HEK293 (cell line): ENCODE results near the gene SHISAL1.

ENCODE experiments used
- CTCF ChIA-PET: fragments of 350-600 bp; formaldehyde crosslinking; extraction: SDS; loops from one replicate; lab custom pipeline; 2021; ENCODE audit warnings: antibody characterized with exemption; lab: Yijun Ruan, JAX
- POLR2A ChIA-PET: fragments of 300-600 bp; formaldehyde crosslinking; extraction: SDS; loops from one replicate; lab custom pipeline; 2020; ENCODE audit warnings: antibody characterized with exemption, inconsistent platforms; lab: Yijun Ruan, JAX
- H3K27ac ChIP-seq: fragments of 200-500 bp; sonication (Bioruptor generic); 2 replicates; pipeline ENCODE4 v1.5.1; 2014; ENCODE audit warnings: low read depth, low read length, control low read depth, inconsistent platforms; ENCODE audit errors: extremely low read depth
- H3K36me3 ChIP-seq, 2 experiments: fragments of 200-500 bp in 1 of 2; sonication (Bioruptor generic) in 1 of 2; 1 replicate in 1 of 2; 2 replicates in 1 of 2; pipeline ENCODE4 v1.5.1; 2014 to 2017; ENCODE audit warnings: inconsistent platforms in 2 of 2, low read length in 2 of 2; ENCODE audit not compliant: control insufficient read depth in 2 of 2, insufficient read depth in 1 of 2
- H3K4me1 ChIP-seq: fragments of 200-500 bp; sonication (Bioruptor generic); 2 replicates; pipeline ENCODE4 v1.5.1; 2014; ENCODE audit warnings: mild to moderate bottlenecking, low read length, inconsistent platforms; ENCODE audit not compliant: control insufficient read depth, insufficient read depth
- H3K4me3 ChIP-seq: 2 replicates; pipeline ENCODE4 v1.5.1; 2011; ENCODE audit warnings: low read depth, mild to moderate bottlenecking, control low read depth, low read length, moderate library complexity
- H3K9me3 ChIP-seq: fragments of 200-500 bp; sonication (Bioruptor generic); 2 replicates; pipeline ENCODE4 v1.5.1; 2014; ENCODE audit warnings: low read depth, low read length, inconsistent platforms; ENCODE audit not compliant: control insufficient read depth, insufficient read depth
- KLF8 ChIP-seq: fragments of 450-650 bp; formaldehyde crosslinking; IDR thresholded peaks from 2 replicates; pipeline ENCODE4 v1.5.1; 2016; ENCODE audit warnings: missing biosample characterization, missing genetic modification characterization
- OSR2 ChIP-seq: fragments of 450-650 bp; formaldehyde crosslinking; IDR thresholded peaks from 2 replicates; pipeline ENCODE4 v1.5.1; 2016; ENCODE audit warnings: missing biosample characterization, missing genetic modification characterization
- OVOL3 ChIP-seq: fragments of 450-650 bp; formaldehyde crosslinking; IDR thresholded peaks from 2 replicates; pipeline ENCODE4 v1.5.1; 2016; ENCODE audit warnings: missing biosample characterization, missing genetic modification characterization
- PRDM1 ChIP-seq: fragments of 450-650 bp; formaldehyde crosslinking; IDR thresholded peaks from 2 replicates; pipeline ENCODE4; 2016; ENCODE audit warnings: missing biosample characterization, missing genetic modification characterization
- SP3 ChIP-seq: fragments of 450-650 bp; formaldehyde crosslinking; IDR thresholded peaks from 2 replicates; pipeline ENCODE4 v1.5.1; 2016; ENCODE audit warnings: missing biosample characterization, missing genetic modification characterization
- TRIM28 ChIP-seq: IDR thresholded peaks from 2 replicates; pipeline ENCODE4 v1.6.1; 2011; ENCODE audit warnings: low read length, control low read depth, borderline replicate concordance
- ZBTB17 ChIP-seq: fragments of 450-650 bp; formaldehyde crosslinking; IDR thresholded peaks from 2 replicates; pipeline ENCODE4 v1.5.1; 2016; ENCODE audit warnings: missing biosample characterization, missing genetic modification characterization
- ZFP41 ChIP-seq: fragments of 450-650 bp; formaldehyde crosslinking; IDR thresholded peaks from 2 replicates; pipeline ENCODE4 v1.5.1; 2016; ENCODE audit warnings: missing biosample characterization, missing genetic modification characterization, borderline replicate concordance
- ZFP69B ChIP-seq: fragments of 450-650 bp; formaldehyde crosslinking; IDR thresholded peaks from 2 replicates; pipeline ENCODE4 v1.5.1; 2016; ENCODE audit warnings: missing biosample characterization, missing genetic modification characterization
- ZIC2 ChIP-seq: fragments of 450-650 bp; formaldehyde crosslinking; IDR thresholded peaks from 2 replicates; pipeline ENCODE4 v1.5.1; 2016; ENCODE audit warnings: missing biosample characterization, missing genetic modification characterization
- ZNF132 ChIP-seq: fragments of 450-650 bp; formaldehyde crosslinking; IDR thresholded peaks from 2 replicates; pipeline ENCODE4 v1.5.1; 2017; ENCODE audit warnings: missing biosample characterization, missing genetic modification characterization, borderline replicate concordance
- ZNF2 ChIP-seq: fragments of 450-650 bp; formaldehyde crosslinking; IDR thresholded peaks from 2 replicates; pipeline ENCODE4 v1.5.1; 2016; ENCODE audit warnings: missing biosample characterization, missing genetic modification characterization
- ZNF202 ChIP-seq: fragments of 450-650 bp; formaldehyde crosslinking; IDR thresholded peaks from 2 replicates; pipeline ENCODE4 v1.5.1; 2016; ENCODE audit warnings: missing biosample characterization, missing genetic modification characterization, borderline replicate concordance
- ZNF221 ChIP-seq: fragments of 450-650 bp; formaldehyde crosslinking; IDR thresholded peaks from 2 replicates; pipeline ENCODE4 v1.5.1; 2017; ENCODE audit warnings: missing biosample characterization, missing genetic modification characterization, borderline replicate concordance
- ZNF391 ChIP-seq: fragments of 450-650 bp; formaldehyde crosslinking; IDR thresholded peaks from 2 replicates; pipeline ENCODE4 v1.5.1; 2016; ENCODE audit warnings: low read depth, missing biosample characterization, missing genetic modification characterization, borderline replicate concordance
- ZNF521 ChIP-seq: fragments of 450-650 bp; formaldehyde crosslinking; IDR thresholded peaks from 2 replicates; pipeline ENCODE4 v1.5.1; 2017; ENCODE audit warnings: missing biosample characterization, mild to moderate bottlenecking, missing genetic modification characterization
- ZNF677 ChIP-seq: fragments of 450-650 bp; IDR thresholded peaks from 2 replicates; pipeline ENCODE4 v1.5.0; 2018; ENCODE audit warnings: missing biosample characterization, mild to moderate bottlenecking, missing genetic modification characterization, moderate library complexity
- ZNF747 ChIP-seq: fragments of 450-650 bp; formaldehyde crosslinking; IDR thresholded peaks from 2 replicates; pipeline ENCODE4 v1.5.1; 2016; ENCODE audit warnings: missing biosample characterization, missing genetic modification characterization
- TF ChIP-seq, protein P1 (sequence below): fragments of 450-650 bp; formaldehyde crosslinking; IDR thresholded peaks from 2 replicates; pipeline ENCODE4 v1.5.1; 2016; ENCODE audit warnings: missing biosample characterization, missing genetic modification characterization, borderline replicate concordance
- TF ChIP-seq, protein P2 (sequence below): fragments of 450-650 bp; formaldehyde crosslinking; IDR thresholded peaks from 2 replicates; pipeline ENCODE4 v1.5.1; 2016; ENCODE audit warnings: missing biosample characterization, missing genetic modification characterization

Gene SHISAL1

DNA sequence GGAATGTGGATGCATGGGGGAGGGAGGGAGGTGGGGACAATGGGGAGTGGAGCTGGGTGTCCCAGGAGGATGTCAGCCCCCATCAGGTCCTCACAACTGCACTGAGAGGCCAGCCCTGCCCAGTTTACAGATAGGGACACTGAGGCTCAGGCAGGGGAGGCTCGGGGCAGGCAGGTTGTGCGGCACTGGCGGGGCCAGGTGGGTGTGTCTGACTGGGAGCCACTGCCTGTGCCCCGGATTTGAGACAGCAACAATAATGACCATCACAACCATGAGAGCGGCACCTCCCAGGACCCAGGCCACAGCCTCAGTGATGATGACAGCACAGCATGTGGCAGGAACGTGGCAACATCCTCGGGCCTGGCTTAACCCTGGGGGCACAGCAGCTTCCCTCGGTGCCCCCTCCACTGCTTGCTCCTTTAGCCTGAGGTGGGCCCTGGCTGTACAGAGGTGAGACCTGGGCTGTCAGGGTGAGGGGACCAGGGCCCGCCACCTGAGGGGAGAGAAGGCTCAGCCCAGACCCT lies 32.0 kb downstream of the SHISAL1 start (continued):
- TF ChIP-seq, protein P1, sequence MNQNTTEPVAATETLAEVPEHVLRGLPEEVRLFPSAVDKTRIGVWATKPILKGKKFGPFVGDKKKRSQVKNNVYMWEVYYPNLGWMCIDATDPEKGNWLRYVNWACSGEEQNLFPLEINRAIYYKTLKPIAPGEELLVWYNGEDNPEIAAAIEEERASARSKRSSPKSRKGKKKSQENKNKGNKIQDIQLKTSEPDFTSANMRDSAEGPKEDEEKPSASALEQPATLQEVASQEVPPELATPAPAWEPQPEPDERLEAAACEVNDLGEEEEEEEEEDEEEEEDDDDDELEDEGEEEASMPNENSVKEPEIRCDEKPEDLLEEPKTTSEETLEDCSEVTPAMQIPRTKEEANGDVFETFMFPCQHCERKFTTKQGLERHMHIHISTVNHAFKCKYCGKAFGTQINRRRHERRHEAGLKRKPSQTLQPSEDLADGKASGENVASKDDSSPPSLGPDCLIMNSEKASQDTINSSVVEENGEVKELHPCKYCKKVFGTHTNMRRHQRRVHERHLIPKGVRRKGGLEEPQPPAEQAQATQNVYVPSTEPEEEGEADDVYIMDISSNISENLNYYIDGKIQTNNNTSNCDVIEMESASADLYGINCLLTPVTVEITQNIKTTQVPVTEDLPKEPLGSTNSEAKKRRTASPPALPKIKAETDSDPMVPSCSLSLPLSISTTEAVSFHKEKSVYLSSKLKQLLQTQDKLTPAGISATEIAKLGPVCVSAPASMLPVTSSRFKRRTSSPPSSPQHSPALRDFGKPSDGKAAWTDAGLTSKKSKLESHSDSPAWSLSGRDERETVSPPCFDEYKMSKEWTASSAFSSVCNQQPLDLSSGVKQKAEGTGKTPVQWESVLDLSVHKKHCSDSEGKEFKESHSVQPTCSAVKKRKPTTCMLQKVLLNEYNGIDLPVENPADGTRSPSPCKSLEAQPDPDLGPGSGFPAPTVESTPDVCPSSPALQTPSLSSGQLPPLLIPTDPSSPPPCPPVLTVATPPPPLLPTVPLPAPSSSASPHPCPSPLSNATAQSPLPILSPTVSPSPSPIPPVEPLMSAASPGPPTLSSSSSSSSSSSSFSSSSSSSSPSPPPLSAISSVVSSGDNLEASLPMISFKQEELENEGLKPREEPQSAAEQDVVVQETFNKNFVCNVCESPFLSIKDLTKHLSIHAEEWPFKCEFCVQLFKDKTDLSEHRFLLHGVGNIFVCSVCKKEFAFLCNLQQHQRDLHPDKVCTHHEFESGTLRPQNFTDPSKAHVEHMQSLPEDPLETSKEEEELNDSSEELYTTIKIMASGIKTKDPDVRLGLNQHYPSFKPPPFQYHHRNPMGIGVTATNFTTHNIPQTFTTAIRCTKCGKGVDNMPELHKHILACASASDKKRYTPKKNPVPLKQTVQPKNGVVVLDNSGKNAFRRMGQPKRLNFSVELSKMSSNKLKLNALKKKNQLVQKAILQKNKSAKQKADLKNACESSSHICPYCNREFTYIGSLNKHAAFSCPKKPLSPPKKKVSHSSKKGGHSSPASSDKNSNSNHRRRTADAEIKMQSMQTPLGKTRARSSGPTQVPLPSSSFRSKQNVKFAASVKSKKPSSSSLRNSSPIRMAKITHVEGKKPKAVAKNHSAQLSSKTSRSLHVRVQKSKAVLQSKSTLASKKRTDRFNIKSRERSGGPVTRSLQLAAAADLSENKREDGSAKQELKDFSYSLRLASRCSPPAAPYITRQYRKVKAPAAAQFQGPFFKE = no peak
- TF ChIP-seq OSR2 (no peak), ZFP69B (tag by site-specific recombination) (no peak)

DNA sequence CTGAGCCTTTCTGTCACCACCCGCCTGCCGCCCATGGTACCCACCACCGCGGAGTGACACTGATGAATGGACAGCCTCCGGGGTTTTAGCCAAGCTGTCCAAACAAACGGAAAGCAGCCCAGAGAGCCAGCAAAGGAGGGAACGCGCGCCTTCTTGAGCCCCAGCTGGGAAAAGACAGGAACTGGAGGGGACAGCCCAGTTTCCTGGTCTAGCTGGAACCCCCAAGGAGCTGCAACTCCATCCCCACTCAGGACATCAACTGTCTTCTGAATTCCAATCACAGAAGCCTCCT lies 33.7 kb downstream of the SHISAL1 start:
- TF ChIP-seq PRDM1 (tag by site-specific recombination) = no peak
- TF ChIP-seq ZIC2 = peak; percentile 40
- no peaks in the 10 kb centered on the region for H3K9me3 ChIP-seq
- H3K4me3 ChIP-seq = no peak overlapping the region
- POLR2A ChIA-PET = no interaction called here
- H3K4me1 ChIP-seq = no peaks in the 10 kb centered on the region
- no peak overlapping the region for H3K27ac ChIP-seq
- no peaks in the 10 kb centered on the region for H3K36me3 ChIP-seq
- CTCF ChIA-PET = no interaction called here

DNA sequence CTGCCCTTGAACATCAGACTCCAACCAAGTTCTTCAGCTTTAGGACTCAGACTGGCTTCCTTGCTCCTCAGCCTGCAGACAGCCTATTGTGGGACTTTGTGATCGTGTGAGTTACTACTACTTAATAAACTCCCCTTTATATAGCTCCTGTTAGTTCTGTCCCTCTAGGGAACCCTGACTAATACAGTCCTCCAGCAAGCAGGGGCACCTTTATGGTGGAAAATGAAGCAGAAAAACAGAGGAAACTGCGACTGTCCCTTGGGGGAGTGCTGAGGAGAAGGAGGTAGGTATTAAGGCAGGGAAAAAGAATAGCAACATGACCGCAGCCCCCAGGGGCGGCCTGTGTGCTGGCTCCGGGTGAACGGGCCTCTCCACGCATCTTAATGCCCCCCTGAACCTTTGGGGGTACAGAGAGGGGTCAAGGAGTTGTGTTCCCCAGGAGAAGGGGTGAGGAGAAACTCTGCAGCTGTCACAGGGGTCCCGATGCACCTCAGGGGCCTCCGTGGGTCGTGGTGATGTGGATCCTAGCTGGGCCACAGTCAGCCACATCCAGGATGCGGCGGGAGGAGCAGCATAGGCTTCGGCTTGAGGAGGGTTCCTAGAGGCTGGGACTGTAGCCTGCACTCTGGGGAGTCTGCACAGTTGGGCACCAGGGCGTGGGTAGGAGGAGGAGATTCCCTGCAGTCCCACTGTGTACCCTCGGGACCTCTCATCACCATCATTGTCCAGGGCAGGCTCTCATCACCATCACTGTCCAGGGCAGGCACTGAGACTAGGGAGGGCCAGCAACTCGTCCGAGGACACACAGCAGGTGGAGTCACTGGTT lies 34.3 kb downstream of the SHISAL1 start:
- CTCF ChIA-PET = interaction anchor here (1.7 kb wide), 1 partner anchor 348 kb away, joined by 3 read pairs; no protein-coding TSS in a partner anchor
- no peaks in the 10 kb centered on the region for H3K36me3 ChIP-seq
- no peak overlapping the region for H3K4me3 ChIP-seq
- H3K4me1 ChIP-seq = no peaks in the 10 kb centered on the region
- no peak overlapping the region for H3K27ac ChIP-seq
- H3K9me3 ChIP-seq = no peaks in the 10 kb centered on the region
- TF ChIP-seq TRIM28 = no peak
- no peak for TF ChIP-seq ZNF2 (tag by site-specific recombination)
- TF ChIP-seq ZIC2 = peak; percentile 69
- no peak for TF ChIP-seq ZNF391
- TF ChIP-seq ZNF747 (tag by site-specific recombination) = no peak
- no peak for TF ChIP-seq ZNF202 (tag by site-specific recombination)
- POLR2A ChIA-PET = no interaction called here

DNA sequence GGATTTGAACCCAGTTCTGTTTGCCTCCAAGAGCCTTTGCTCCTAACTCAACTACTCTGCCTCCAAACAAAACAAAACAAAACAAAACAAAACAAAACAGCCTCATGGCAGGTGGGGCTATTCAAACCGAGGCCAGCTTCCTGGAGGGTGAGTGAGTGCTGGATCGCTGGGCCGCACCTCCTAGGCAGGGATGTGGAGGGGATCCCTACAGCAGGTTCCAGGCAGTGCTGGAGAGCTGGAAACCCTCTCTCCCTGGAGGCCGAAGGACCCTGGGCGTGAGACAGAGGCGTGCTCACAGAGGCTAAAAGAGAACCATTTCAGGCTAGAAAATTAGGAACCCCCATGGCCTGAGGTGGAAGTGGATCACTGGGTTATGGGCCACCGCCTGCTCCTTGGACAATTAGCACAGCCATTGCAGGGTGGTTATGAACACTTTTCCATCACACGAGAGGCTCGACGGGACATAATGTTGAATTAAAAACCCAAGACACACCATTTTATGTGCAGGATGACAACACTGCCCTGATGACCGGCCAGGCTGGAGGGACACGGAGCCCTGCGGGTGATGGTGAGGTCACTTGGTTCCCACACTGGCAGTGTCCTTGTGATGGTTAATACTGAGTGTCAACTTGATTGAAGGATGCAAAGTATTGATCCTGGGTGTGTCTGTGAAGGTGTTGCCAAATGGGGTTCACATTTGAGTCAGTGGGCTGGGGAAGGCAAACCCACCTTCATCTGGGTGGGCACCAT lies 35.2 kb downstream of the SHISAL1 start:
- no peaks in the 10 kb centered on the region for H3K4me1 ChIP-seq
- ChIA-PET POLR2A (interaction anchor here (0.6 kb wide), 1 partner anchor 481 kb away, joined by 3 read pairs; no protein-coding TSS in a partner anchor), CTCF (interaction anchor here (1.7 kb wide), 1 partner anchor 349 kb away, joined by 3 read pairs; no protein-coding TSS in a partner anchor)
- H3K36me3 ChIP-seq = no peaks in the 10 kb centered on the region
- no peak overlapping the region for H3K27ac ChIP-seq
- H3K9me3 ChIP-seq = no peaks in the 10 kb centered on the region
- no peak overlapping the region for H3K4me3 ChIP-seq
- no peak for TF ChIP-seq ZFP41 (tag by site-specific recombination)
- no peak for TF ChIP-seq ZBTB17 (tag by site-specific recombination)
- TF ChIP-seq KLF8 (tag by site-specific recombination) = no peak
- TF ChIP-seq SP3 (tag by site-specific recombination) = no peak
- TF ChIP-seq, protein P2, sequence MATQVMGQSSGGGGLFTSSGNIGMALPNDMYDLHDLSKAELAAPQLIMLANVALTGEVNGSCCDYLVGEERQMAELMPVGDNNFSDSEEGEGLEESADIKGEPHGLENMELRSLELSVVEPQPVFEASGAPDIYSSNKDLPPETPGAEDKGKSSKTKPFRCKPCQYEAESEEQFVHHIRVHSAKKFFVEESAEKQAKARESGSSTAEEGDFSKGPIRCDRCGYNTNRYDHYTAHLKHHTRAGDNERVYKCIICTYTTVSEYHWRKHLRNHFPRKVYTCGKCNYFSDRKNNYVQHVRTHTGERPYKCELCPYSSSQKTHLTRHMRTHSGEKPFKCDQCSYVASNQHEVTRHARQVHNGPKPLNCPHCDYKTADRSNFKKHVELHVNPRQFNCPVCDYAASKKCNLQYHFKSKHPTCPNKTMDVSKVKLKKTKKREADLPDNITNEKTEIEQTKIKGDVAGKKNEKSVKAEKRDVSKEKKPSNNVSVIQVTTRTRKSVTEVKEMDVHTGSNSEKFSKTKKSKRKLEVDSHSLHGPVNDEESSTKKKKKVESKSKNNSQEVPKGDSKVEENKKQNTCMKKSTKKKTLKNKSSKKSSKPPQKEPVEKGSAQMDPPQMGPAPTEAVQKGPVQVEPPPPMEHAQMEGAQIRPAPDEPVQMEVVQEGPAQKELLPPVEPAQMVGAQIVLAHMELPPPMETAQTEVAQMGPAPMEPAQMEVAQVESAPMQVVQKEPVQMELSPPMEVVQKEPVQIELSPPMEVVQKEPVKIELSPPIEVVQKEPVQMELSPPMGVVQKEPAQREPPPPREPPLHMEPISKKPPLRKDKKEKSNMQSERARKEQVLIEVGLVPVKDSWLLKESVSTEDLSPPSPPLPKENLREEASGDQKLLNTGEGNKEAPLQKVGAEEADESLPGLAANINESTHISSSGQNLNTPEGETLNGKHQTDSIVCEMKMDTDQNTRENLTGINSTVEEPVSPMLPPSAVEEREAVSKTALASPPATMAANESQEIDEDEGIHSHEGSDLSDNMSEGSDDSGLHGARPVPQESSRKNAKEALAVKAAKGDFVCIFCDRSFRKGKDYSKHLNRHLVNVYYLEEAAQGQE = no peak
- TF ChIP-seq ZNF521 (tag by site-specific recombination) = no peak
- TF ChIP-seq ZNF132 (tag by site-specific recombination) = no peak
- no peak for TF ChIP-seq OVOL3
- no peak for TF ChIP-seq ZNF221
- no peak for TF ChIP-seq ZNF677 (tag by site-specific recombination)
